HAP-1 (cell line): ENCODE measurements around the gene ITPKA.

Source experiments
- DNase-seq, 2 experiments: peaks; one replicate each; pipeline ENCODE4 v3.0.0-alpha.2; 2016 to 2020; ENCODE audit warnings: low spot score in 2 of 2
- H3K27me3 ChIP-seq: fragments of 250-450 bp; sonication (Bioruptor Pico); 2 replicates; pipeline ENCODE4 v1.5.1; 2020; ENCODE audit warnings: low read depth, mild to moderate bottlenecking, moderate library complexity
- H3K36me3 ChIP-seq: fragments of 250-450 bp; sonication (Bioruptor Pico); replicated peaks from 2 replicates; pipeline ENCODE4 v1.5.1; 2020; ENCODE audit warnings: mild to moderate bottlenecking
- H3K4me1 ChIP-seq: fragments of 250-450 bp; sonication (Bioruptor Pico); 2 replicates; pipeline ENCODE4 v1.5.1; 2020; ENCODE audit warnings: mild to moderate bottlenecking
- H3K4me3 ChIP-seq: fragments of 250-450 bp; sonication (Bioruptor Pico); 2 replicates; pipeline ENCODE4 v1.5.1; 2020; ENCODE audit warnings: mild to moderate bottlenecking, moderate library complexity
- H3K9me3 ChIP-seq: fragments of 250-450 bp; sonication (Bioruptor Pico); 2 replicates; pipeline ENCODE4 v1.5.1; 2020; ENCODE audit warnings: mild to moderate bottlenecking, moderate library complexity
- in situ Hi-C: fragments of 300-500 bp; cut with MboI; formaldehyde crosslinking; loops from 3 replicates; pipeline ENCODE4 v1.14.3; 2020; ENCODE audit warnings: low sequenced_read_pairs, inconsistent platforms, mixed read lengths

The ITPKA gene

DNA sequence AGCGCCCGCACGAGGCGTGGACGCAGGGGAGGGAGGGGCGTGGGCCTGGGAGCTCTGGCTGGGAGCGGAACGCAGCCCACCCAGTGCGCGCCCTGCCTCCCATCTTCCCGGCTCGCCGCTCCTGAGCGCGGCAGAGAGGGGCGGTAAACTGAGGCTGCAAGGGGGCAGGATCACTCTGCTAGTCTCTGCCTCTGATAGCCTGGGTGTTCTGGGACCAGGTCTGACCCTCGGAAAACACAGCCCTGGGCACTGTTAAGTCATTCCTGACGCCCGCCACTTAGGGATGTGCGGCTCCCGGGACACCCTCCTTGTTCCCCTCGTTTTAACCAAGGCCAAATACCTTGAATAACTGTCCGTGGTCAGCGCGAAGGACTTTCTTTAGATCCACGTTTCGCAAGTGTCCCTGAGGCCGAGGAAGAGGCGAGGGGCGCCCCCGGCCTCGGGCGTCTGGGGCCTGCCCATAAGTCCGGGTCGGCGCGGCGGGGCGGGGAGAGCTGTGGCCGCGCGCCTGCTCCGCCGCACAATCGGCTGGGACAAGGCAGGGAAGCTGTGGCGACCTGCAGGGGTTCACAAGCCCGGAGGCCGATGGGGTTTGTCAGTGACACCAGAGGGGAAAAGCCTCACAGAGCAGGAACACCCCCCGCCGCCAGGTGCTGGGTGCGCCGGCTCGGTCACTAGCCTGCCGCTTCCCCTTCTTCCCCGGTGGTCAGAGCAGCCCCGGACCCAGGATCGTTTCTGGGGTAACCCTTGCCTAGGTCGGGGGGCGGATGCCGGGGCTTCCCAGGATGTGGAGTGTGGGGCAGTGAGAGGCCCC lies 1.5 kb downstream of the ITPKA start:
- in situ Hi-C loops: no loop called here
- H3K9me3 ChIP-seq: no peaks in the 10 kb centered on the region
- peak overlapping the region; percentile 44 for H3K4me3 ChIP-seq
- H3K4me1 ChIP-seq: peaks cover 14% of the 10 kb centered on the region
- H3K27me3 ChIP-seq: no peaks in the 10 kb centered on the region
- DNase-seq: no peak
- no peaks in the 10 kb centered on the region for H3K36me3 ChIP-seq

DNA sequence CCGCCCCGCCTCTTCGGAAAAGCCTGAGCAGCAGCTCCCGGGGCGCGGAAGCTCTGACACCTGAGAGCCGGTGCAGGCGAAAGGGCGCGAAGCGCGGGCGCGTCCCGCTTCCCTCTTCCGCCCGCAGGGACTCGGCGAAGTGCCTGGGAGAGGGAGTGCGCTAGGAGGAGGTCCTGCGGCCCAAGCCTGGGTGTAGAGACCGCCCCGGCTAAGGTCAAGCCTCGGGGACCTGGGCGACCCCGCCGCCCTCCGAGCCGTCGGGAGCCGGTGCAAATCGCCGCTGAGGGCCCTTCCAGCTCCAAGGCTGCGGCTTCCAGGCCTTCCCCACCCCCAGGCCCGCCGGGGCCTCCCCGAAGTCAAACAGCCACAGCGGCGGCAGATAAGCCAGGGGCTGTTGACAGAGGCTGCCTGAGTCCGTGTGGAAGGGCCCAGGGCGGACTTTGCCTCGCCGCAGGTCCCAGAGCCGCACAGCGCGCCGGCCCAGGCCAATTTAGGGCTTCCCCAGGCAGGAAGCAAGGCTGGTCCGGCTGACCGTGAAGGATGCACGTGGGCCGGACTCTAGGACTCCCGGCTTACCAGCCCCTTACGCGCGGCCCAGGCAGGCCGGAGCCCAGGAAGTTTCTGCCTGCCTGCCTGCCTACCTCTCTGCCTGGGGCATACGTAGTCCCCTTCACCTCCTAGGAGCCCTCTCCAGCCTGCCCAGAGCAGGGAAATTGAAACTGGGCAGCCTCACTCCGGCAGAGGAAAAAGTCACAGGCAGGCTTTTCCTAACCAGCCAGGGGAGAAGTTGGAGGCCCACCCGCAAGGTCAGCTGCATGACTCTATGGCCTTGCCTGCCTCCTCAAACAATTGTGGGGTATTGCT lies 2.3 kb downstream of the ITPKA start:
- peaks cover 14% of the 10 kb centered on the region for H3K4me1 ChIP-seq
- H3K4me3 ChIP-seq: no peak overlapping the region
- H3K9me3 ChIP-seq: no peaks in the 10 kb centered on the region
- H3K36me3 ChIP-seq: no peaks in the 10 kb centered on the region
- in situ Hi-C loops: no loop called here
- H3K27me3 ChIP-seq: no peaks in the 10 kb centered on the region
- DNase-seq: no peak

DNA sequence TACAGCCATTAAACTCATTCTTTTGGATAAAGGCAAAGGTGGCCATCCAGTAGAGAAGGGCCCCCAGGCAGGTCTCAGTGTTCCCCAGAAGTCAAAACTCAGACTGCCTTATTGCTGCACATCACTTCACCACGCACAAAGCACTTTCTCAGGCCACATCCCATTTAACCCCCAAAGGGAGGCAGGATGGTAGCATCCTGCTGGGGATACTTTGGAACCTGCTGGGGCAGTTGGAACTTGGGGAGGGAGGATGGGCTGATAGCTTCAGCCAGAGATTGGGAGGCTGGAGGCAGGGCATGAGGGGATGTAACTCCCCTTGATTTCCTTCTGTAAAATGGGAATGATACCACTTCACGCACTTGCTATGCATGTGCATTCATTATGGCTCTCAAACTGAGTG lies 5.0 kb downstream of the ITPKA start:
- no peak overlapping the region for H3K4me3 ChIP-seq
- H3K27me3 ChIP-seq: no peaks in the 10 kb centered on the region
- peaks cover 6% of the 10 kb centered on the region for H3K4me1 ChIP-seq
- in situ Hi-C loops: no loop called here
- DNase-seq: no peak
- 0 out of 2 replicates have a peak, but pooled peaks cover 5% of the 10 kb centered on the region for H3K36me3 ChIP-seq
- H3K9me3 ChIP-seq: no peaks in the 10 kb centered on the region

DNA sequence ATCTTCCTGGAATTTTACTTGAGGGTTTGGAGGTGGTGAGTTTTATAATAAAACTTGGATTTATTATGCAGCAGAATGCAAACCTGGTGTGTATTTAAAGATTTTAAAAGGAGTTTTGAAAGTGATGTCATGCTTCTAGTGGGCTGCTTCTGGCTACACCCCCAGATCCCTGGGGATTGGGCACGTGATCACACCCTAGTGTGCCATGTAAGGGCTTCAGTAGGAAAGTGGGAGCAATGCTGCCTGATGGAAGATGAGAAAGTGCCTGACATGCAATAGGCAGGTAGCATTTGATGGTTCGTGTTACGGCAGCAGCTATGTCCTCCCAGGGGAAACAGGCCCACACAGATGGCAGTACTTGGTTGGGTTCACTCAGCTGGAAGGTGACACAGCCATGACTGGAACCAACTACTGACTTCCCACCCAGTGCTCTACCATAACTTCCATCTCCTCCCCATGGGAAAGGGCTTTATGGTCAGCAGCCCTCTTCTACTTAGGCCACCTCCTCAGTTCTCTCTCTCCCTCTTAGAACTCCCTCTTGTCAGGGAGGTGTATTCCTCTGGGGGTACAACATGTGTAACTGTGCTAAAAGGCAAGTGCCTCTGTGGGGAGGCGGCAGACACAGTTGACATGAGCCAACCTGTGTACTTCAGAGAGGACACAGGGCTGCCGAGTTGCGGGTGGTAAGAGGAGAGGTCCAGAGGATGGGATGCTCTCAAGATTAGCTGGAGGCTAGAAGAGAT lies 5.6 kb downstream of the ITPKA start:
- Histone ChIP-seq H3K36me3 (0 out of 2 replicates have a peak, but pooled peaks cover 5% of the 10 kb centered on the region), H3K4me3 (no peak overlapping the region), H3K9me3 (no peaks in the 10 kb centered on the region), H3K4me1 (peaks cover 6% of the 10 kb centered on the region), H3K27me3 (no peaks in the 10 kb centered on the region)
- DNase-seq: no peak
- in situ Hi-C loops: no loop called here

DNA sequence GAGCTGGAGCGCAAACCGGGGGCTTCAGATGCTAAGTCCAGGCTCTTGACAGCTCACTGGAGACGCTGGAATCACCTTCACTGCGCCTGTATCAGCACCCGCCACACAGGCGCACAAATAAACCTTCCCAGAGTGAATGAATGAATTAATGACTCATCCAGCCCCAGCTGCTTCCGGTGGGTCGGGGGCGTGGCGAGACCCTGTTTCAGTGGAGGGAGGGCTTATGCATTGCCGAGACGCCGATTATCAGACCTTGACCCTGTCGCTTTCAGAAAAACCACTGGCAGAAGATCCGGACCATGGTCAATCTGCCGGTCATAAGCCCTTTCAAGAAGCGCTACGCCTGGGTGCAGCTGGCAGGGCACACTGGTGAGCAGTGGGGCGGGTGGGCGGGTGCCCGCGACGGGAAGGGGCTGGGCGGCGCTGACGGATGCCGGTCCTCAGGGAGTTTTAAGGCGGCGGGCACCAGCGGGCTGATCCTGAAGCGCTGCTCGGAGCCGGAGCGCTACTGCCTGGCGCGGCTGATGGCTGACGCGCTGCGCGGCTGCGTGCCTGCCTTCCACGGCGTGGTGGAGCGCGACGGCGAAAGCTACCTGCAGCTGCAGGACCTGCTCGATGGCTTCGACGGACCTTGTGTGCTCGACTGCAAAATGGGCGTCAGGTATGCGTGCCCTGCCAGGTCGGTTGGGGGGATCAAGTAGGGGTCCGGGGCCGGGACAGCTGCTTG lies 7.7 kb downstream of the ITPKA start:
- no peak for DNase-seq
- Histone ChIP-seq H3K4me1 (no peaks in the 10 kb centered on the region), H3K4me3 (no peak overlapping the region), H3K36me3 (0 out of 2 replicates have a peak, but pooled peaks cover 5% of the 10 kb centered on the region), H3K9me3 (no peaks in the 10 kb centered on the region), H3K27me3 (no peaks in the 10 kb centered on the region)
- in situ Hi-C loops: no loop called here

DNA sequence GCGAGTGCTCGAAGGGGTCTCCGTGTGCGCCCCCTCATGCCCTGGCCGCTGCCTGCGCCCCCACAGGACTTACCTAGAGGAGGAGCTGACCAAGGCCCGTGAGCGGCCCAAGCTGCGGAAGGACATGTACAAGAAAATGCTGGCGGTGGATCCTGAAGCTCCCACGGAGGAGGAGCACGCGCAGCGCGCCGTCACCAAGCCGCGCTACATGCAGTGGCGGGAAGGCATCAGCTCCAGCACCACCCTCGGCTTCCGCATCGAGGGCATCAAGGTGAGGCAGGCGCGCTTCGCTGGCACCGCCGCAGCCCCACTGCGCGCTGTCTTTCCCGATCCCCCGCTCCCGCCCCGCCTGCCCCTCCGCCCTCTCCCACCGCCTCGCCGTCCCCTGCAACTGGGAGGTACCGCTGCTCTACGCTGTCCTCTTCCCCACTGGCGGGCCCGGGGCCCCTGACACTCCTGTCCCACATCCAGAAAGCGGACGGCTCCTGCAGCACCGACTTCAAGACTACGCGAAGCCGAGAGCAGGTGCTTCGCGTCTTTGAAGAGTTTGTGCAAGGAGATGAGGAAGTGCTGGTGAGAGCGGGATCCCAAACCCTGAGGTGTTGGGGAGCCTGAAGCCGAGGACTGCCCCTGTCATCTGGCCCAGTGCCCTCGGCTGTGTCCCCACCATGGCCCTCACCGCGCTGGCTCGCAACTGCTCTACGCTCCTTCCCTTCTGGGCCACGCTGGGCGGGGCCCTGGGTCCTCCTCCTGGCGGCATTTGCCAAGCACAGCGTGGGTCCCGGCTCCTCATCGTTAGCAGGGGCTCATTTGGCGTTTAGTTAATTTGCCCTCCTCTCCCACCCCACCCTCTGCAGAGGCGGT lies 8.5 kb downstream of the ITPKA start:
- in situ Hi-C loops: no loop called here
- 0 out of 2 replicates have a peak, but pooled peaks cover 5% of the 10 kb centered on the region for H3K36me3 ChIP-seq
- H3K27me3 ChIP-seq: no peaks in the 10 kb centered on the region
- no peak overlapping the region for H3K4me3 ChIP-seq
- no peaks in the 10 kb centered on the region for H3K4me1 ChIP-seq
- no peak for DNase-seq
- no peaks in the 10 kb centered on the region for H3K9me3 ChIP-seq

DNA sequence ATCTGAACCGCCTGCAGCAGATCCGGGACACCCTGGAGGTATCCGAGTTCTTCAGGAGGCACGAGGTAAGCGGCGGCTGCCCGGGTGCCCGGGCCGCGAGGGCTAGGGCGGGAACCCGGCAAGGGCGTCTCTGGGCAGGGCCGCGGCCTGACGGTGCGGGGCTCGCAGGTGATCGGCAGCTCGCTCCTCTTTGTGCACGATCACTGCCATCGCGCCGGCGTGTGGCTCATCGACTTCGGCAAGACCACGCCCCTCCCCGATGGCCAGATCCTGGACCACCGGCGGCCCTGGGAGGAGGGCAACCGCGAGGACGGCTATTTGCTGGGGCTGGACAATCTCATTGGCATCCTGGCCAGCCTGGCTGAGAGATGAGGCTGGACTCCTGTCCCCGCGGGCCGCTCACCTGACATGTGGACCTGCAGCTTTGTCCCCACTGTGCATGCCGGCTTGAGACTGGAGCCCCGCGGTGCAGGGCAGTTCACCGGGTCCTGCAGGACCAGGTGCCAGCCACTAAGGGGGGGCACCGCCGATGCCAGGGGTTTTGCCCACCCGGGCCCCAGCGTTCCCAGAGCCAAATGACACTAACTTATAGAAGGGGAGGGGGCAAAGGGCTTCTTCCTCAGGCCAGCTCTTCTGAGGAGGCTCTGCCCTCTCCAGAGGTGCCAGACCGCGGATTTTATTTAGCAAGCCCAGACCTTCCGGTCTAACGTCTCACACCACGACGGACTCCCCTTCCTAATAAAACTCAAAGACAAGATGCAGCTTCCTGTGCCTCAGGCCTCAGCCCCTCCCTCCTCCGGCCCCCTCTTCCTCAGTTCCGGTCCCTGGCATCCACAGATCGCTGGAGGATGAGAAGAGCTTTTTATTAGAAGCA lies 9.4 kb downstream of the ITPKA start:
- 0 out of 2 replicates have a peak, but pooled peaks cover 5% of the 10 kb centered on the region for H3K36me3 ChIP-seq
- H3K9me3 ChIP-seq: no peaks in the 10 kb centered on the region
- no peaks in the 10 kb centered on the region for H3K27me3 ChIP-seq
- no peaks in the 10 kb centered on the region for H3K4me1 ChIP-seq
- H3K4me3 ChIP-seq: no peak overlapping the region
- in situ Hi-C loops: no loop called here
- DNase-seq: no peak

DNA sequence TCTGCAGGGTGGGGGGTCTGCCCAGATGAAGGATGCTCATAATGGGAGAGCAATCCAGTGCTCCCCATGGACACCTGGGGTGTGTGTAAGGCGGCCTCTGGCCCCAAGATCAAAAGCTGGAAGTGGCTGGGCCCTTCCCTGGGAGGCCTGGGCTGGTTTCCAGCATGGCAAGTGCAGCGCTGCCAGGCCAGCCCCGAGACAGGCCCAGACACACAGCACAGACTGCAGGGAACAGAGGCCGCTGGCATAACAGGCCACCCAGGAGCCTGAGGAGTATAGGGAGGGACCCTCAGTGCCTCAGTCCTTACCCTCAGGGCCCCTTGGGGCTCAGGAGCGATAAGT lies 10.0 kb downstream of the ITPKA start:
- no peaks in the 10 kb centered on the region for H3K4me1 ChIP-seq
- H3K9me3 ChIP-seq: no peaks in the 10 kb centered on the region
- H3K27me3 ChIP-seq: no peaks in the 10 kb centered on the region
- in situ Hi-C loops: no loop called here
- 0 out of 2 replicates have a peak, but pooled peaks cover 5% of the 10 kb centered on the region for H3K36me3 ChIP-seq
- DNase-seq: no peak
- no peak overlapping the region for H3K4me3 ChIP-seq

DNA sequence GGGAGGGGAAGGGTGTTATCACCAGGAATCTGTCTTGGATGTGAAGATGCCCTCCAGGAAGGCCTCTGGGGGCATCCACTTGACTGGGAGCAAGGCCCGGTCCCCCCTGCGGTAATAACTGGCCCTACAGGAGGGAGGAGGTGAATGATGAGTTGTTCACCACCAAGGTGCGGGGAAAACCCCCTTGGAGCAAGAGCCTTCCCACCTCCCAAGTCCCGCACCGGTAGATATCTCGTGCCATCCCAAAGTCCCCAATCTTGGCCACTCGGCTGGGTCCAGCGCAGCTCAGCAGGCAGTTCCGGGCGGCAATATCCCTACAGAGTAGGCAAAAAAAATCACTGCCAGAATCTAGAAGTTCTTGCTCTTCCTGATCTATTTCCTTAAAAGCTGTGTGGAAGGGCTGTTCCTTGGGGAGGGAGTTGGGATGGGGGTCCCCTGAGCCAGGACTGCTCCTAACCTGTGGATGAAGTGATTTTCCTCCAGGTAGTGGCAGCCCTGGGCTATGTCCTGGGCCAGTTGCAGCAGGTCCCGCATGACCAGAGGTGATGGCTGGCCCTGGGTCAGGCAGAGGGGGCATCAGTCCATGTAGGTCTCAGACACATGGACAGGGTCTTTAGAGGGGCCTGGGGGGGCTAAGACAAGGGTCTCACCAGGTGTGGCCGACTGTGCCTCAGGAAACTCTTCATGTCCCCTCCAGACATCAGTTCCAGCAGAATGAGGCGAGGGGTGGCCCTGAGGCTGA lies 11.2 kb downstream of the ITPKA start:
- DNase-seq: no peak
- in situ Hi-C loops: no loop called here
- no peak overlapping the region for H3K4me3 ChIP-seq
- no peaks in the 10 kb centered on the region for H3K27me3 ChIP-seq
- H3K9me3 ChIP-seq: no peaks in the 10 kb centered on the region
- 0 out of 2 replicates have a peak, but pooled peaks cover 5% of the 10 kb centered on the region for H3K36me3 ChIP-seq
- no peaks in the 10 kb centered on the region for H3K4me1 ChIP-seq

DNA sequence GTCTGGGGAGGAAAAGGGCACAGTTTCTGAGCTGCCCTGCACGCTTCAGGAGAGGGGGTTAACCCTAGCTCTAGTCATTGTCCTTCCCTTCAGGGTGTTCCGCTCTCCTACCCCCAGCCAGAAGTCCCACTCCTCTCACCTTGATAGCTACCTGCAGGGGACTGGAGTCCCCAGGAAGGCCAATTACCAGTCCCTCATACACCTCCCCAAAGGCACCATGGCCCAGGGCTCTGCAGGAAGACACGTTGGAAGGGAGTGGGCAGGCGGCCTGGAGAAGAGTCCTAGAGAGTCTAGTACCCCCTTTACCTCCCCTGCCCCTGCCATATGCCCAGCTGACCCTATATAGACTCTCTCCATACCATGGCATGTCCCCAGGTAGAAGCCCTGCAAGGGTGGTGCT lies 12.1 kb downstream of the ITPKA start:
- Histone ChIP-seq H3K27me3 (no peaks in the 10 kb centered on the region), H3K4me1 (no peaks in the 10 kb centered on the region), H3K36me3 (0 out of 2 replicates have a peak, but pooled peaks cover 5% of the 10 kb centered on the region), H3K9me3 (no peaks in the 10 kb centered on the region), H3K4me3 (no peak overlapping the region)
- in situ Hi-C loops: no loop called here
- DNase-seq: no peak

DNA sequence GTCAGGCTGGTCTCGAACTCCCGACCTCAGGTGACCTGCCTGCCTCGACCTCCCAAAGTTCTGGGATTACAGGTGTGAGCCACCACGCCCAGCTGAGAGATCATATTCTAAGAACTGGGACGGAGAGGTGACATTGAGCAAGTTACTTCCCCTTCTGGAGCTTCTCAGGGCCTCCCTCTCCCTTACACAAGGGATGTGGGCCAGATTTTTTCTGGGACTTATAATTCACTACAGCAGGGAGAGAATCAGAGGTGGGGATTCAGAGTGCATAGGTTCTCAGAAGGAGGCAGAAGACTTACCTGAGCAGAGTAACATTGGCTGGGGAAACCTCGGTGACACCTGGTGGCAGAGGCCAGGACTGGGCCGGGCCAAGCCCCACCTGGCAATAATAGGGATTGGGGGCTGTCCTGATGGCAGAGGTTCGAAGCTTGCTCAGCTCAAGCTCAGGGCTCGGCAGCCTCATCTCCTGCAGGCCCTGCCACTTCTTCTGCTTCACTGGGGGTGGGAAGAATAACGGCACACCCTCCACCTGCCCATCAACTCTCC lies 13.2 kb downstream of the ITPKA start:
- DNase-seq: no peak
- Histone ChIP-seq H3K36me3 (0 out of 2 replicates have a peak, but pooled peaks cover 5% of the 10 kb centered on the region), H3K27me3 (no peaks in the 10 kb centered on the region), H3K4me1 (no peaks in the 10 kb centered on the region), H3K4me3 (no peak overlapping the region), H3K9me3 (no peaks in the 10 kb centered on the region)
- in situ Hi-C loops: no loop called here
